A673 (cell line): ENCODE data around the gene FRMD3. TPM values are rescaled to one million over a fixed set of nuclear protein-coding genes. Genes with fewer than 3 reads are reported as not detected.

Experiments used
- BruUV-seq: library from RNA; stranded (reverse); fragments of 400-500 nt; replicated peaks from 2 replicates; lab custom pipeline; 2021; lab: Mats Ljungman, UMichigan
- CTCF ChIA-PET: fragments of 300-600 bp; sonication (Branson Sonifier 250); formaldehyde crosslinking; loops from one replicate; lab custom pipeline; 2022; ENCODE audit warnings: antibody characterized with exemption; lab: Charles Lee
- POLR2A ChIA-PET: fragments of 300-600 bp; sonication (Branson Sonifier 250); formaldehyde crosslinking; loops from one replicate; lab custom pipeline; 2022; ENCODE audit warnings: antibody characterized with exemption; ENCODE audit not compliant: low non-redundant PET; lab: Charles Lee
- DNase-seq: peaks from one replicate; pipeline ENCODE4 v3.0.0-alpha.2; 2015; ENCODE audit warnings: low spot score
- H3K27ac ChIP-seq: fragments of 200-600 bp; sonication (generic); 2 replicates; pipeline ENCODE4 v1.5.1; 2016; ENCODE audit warnings: mixed run types, low read depth, mild to moderate bottlenecking, mixed read lengths, antibody characterized with exemption, low read length; ENCODE audit not compliant: poor library complexity, severe bottlenecking
- H3K27me3 ChIP-seq: fragments of 200-600 bp; sonication (generic); replicated peaks from 2 replicates; pipeline ENCODE4 v1.6.1; 2017; ENCODE audit warnings: mixed run types, low read depth, mild to moderate bottlenecking, mixed read lengths, antibody characterized with exemption, low read length; ENCODE audit not compliant: insufficient read depth, poor library complexity
- H3K36me3 ChIP-seq: fragments of 200-600 bp; sonication (generic); 2 replicates; pipeline ENCODE4 v1.6.1; 2016; ENCODE audit warnings: mixed run types, mild to moderate bottlenecking, mixed read lengths, antibody characterized with exemption, low read length; ENCODE audit not compliant: insufficient read depth, poor library complexity, severe bottlenecking
- H3K4me1 ChIP-seq: fragments of 200-600 bp; sonication (generic); 2 replicates; pipeline ENCODE4 v1.6.1; 2017; ENCODE audit warnings: mixed run types, mild to moderate bottlenecking, mixed read lengths, antibody characterized with exemption, low read length; ENCODE audit not compliant: insufficient read depth, poor library complexity, severe bottlenecking
- H3K4me3 ChIP-seq: fragments of 200-600 bp; sonication (generic); 2 replicates; pipeline ENCODE4 v1.5.1; 2016; ENCODE audit warnings: low read depth, mixed run types, mild to moderate bottlenecking, mixed read lengths, low read length; ENCODE audit not compliant: poor library complexity, severe bottlenecking
- H3K9me3 ChIP-seq: fragments of 200-600 bp; sonication (generic); 2 replicates; pipeline ENCODE4 v1.6.1; 2016; ENCODE audit warnings: mixed run types, low read depth, mild to moderate bottlenecking, mixed read lengths, antibody characterized with exemption, low read length; ENCODE audit not compliant: poor library complexity, severe bottlenecking
- CTCF ChIP-seq: fragments of 300-800, 200-600 bp; sonication (generic); conservative IDR thresholded peaks from 2 replicates; pipeline ENCODE4 v1.5.1; 2017; ENCODE audit warnings: low read depth, mild to moderate bottlenecking, antibody characterized with exemption, low read length, moderate library complexity, mixed read lengths
- EZH2 ChIP-seq: fragments of 200-600 bp; sonication (generic); IDR thresholded peaks from 2 replicates; pipeline ENCODE4 v1.6.1; 2017; ENCODE audit warnings: borderline replicate concordance, low read depth, mild to moderate bottlenecking, mixed read lengths, antibody characterized with exemption, low read length; ENCODE audit not compliant: poor library complexity, severe bottlenecking
- intact Hi-C: fragments of 100-400 bp; cut with micrococcal nuclease; formaldehyde crosslinking; loops from one replicate; pipeline ENCODE4 v1.10.0; 2022; ENCODE audit not compliant: unreplicated experiment
- total RNA-seq: library from RNA; stranded (reverse); gene quantifications from 2 replicates; pipeline ENCODE4 v1.2.3, GENCODE V29; 2021

FRMD3 gene
- total RNA-seq, 1 experiment from 2014 or later: 1.0 TPM

- CTCF ChIA-PET: no interaction called here
- no peaks in the 10 kb centered on the region for H3K27me3 ChIP-seq
- no peaks in the 10 kb centered on the region for H3K36me3 ChIP-seq
- no peaks in the 10 kb centered on the region for H3K9me3 ChIP-seq
- H3K4me3 ChIP-seq: no peak overlapping the region
- no peak for TF ChIP-seq CTCF
- TF ChIP-seq EZH2: no peak
- H3K4me1 ChIP-seq: no peaks in the 10 kb centered on the region
- intact Hi-C loops: no loop called here
- POLR2A ChIA-PET: no interaction called here
- BruUV-seq: no TSS peak
- DNase-seq: no peak
- no peak overlapping the region for H3K27ac ChIP-seq
These were observed 40.8 kb downstream of the FRMD3 start for GRCh38 chr9:83497441-83497840.

DNA sequence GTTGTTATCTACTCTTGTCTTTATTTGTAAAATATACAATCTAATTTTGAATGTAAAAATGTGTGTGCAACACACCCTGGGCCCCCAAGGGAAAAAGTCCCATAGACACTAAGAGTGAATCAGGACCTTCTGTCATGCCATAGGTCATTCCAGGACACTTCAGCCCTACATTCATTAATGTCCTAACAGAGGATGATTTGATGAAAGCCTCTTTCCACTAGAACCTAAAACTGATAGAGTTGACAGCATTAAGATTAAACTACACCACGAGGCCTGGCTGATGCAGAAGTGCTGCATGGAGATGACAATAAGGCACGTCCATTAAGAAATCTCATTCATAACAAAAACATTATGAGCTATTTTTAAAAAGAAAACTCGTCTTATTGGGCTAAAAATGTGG is 46.2 kb downstream of the FRMD3 start:
- TF ChIP-seq EZH2: no peak
- TF ChIP-seq CTCF: no peak

DNA sequence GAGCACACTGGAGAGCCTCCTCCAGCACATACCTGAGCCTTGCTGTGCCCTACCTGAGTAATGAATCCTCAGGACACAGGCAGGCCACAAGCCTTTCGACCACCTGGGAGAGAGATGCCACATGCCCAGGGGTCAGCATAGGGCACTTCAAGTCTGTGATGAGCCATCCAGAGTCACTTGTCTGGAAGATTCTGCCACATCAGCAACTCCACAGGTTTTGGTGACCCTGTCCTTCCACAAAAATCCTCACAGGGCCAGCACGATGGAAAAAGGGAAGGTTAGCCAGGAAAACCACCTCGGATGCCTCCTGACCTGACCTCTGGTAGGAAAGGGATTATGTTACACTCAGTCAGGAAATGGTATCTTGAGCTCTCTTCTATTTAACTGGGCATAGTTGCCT is 46.8 kb downstream of the FRMD3 start:
- intact Hi-C loops: loop anchor here (5.0 kb wide), 1 partner anchor 41 kb away; no protein-coding TSS in a partner anchor
- CTCF ChIA-PET: interaction anchor here (0.6 kb wide), 1 partner anchor 54 kb away, joined by 5 read pairs; no protein-coding TSS in a partner anchor
- Histone ChIP-seq H3K9me3 (no peaks in the 10 kb centered on the region), H3K4me3 (no peak overlapping the region), H3K27me3 (no peaks in the 10 kb centered on the region), H3K36me3 (no peaks in the 10 kb centered on the region), H3K4me1 (no peaks in the 10 kb centered on the region), H3K27ac (no peak overlapping the region)
- DNase-seq: no peak
- BruUV-seq: no TSS peak
- TF ChIP-seq EZH2: no peak
- no peak for TF ChIP-seq CTCF
- POLR2A ChIA-PET: no interaction called here

More for the DNA sequence above, 46.2 kb downstream of the FRMD3 start:
- ChIA-PET CTCF (no interaction called here), POLR2A (no interaction called here)
- intact Hi-C loops: loop anchor here (5.0 kb wide), 1 partner anchor 40 kb away; no protein-coding TSS in a partner anchor
- Histone ChIP-seq H3K4me1 (no peaks in the 10 kb centered on the region), H3K36me3 (no peaks in the 10 kb centered on the region), H3K27me3 (no peaks in the 10 kb centered on the region), H3K9me3 (no peaks in the 10 kb centered on the region), H3K4me3 (no peak overlapping the region), H3K27ac (no peak overlapping the region)
- BruUV-seq: no TSS peak
- DNase-seq: no peak
